ENCODE results near the gene LRBA.
"Not testable (repeated sequence)": the region's sequence is repeated elsewhere in the genome, so short reads cannot be mapped to it uniquely, and the experiment has no call there.

The LRBA gene

DNA sequence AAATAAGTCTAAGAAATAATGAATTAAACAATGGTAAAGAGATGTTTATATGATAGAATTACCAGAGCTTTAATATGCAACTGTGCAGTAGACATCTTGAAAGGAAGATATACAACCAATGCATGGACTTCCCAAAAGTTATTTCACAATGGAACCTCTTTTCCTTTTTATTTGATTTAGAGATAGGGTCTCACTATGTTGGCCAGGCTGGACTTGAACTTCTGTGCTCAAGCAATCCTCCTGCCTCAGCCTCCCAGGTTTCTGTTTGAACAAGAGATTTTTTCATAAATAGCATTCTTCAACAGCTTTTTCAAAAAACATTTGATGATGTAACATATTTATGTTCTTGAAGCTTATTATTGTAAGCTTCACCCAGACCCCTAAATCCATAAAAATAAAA, 72.0 kb downstream of the LRBA start:
- no peak for DNase-seq (ENCODE audit: low spot score)

DNA sequence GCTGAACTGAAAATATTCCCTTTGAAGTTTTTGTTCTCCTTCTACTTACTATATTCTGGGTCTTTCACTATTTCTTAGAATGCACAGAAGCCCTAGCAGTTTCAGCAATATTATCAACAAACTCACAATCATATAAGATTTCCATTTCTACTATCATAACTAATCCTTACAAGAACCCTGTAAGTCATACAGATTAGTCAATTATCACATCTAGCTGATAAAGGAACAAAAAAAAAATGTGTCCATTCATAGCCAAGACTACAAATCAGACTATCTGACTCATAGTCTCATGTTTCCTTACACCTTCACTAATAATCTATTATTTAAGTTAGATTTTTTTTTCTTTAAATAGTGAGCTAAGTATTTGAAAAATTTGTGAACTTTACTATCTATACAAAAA, 72.5 kb downstream of the LRBA start:
- no peak for DNase-seq (ENCODE audit: low spot score)

DNA sequence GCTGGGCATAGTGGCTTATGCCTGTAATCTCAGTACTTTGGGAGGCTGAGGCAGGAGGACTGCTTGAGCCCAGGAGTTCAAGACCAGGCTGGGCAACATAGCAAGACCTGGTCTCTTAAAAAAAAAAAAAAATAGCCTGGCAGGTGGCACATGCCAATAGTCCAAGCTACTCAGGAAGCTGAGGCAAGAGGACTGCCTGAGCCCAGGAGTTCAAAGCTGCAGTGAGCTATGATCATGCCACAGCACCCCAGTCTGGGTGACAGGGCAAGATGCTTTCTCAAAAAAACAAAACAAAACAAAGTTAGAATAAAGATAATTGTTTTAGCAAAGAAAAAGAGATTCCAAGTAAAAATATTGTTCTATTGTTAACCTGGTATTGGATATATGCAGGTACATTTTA, 75.0 kb downstream of the LRBA start:
- no peak for DNase-seq (ENCODE audit: low spot score)

DNA sequence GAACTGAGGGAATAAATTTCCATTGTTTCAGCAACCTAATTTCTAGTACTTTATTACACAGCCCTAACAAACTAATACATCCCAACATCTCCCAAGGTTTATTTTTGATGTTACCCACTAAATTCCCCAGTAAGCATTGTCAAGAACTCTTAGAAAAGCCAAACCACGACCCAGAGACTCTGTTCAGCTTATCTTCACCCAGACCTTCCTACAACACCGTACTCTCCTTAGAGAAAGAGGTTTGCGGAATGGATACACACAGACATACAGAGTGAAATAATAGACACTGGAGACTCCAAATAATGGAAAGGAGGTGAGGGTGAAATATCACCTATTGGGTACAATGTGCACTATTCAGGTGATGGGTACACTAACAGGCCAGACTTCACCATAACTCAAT, 75.6 kb downstream of the LRBA start:
- no peak for DNase-seq (ENCODE audit: low spot score)

DNA sequence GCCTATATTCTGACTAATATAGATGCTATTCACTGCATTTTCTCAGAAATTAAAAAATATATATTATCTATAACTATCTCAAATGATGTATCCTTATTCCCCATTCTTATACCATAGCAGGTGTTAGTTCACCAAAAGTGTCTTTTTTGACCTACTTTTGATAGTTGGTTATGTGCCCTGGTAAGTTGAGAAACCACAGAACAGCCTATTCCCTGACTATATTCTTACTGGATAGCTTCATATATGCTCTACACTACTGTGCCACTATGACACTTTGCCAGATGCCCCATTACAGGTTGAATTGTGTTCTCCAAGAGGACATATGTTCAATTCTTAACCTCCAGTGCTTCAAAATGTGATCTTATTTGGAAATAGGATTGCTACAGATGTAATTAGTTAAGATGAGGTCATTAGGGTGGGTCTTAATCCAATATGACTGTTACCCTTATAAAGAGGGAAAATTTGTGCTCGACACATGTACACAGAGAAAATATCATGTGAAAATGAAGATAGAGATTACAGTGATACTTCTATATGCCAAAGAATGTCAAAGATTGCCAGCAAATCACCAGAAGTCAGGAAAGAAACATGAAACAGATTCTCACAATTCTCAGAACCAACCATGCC, 76.1 kb downstream of the LRBA start:
- DNase-seq (ENCODE audit: low spot score) = no peak

DNA sequence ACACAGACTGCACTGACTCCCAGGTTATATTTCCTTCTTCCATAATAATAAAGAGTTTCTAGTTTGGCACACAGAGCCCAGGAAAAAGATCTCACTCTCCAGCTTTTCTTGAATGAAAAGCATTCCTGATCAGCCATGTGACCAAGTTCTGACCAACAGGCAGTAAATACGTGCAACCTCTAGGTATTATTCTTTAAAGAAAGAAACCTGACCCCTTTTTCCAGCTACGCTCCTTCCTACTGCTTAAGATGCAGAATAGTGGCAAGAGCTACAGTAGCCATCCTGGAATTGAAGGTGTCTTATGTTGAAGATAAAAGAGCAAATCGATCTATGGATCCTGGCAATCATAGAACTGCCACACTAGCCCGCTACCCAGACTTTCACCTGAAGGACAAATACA, 76.7 kb downstream of the LRBA start:
- peak; percentile 47 for DNase-seq (ENCODE audit: low spot score)

DNA sequence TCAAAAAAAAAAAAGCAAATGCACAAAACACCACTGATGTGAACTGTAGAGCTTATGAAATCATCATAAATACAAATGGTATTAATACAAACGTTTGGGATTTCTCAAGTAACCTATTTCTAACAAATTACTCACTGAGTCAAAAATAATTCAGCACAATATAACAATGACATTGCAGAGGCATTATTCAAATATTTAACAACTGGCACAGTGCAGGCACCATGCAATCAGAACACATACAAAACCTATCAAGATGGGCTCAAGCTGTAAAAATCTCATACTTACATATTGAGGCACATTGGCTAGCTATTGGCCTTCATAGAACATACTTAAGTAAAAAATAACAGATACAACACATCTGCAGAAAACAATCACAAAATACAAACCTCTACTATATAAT, 81.1 kb downstream of the LRBA start:
- DNase-seq (ENCODE audit: low spot score) = no peak

DNA sequence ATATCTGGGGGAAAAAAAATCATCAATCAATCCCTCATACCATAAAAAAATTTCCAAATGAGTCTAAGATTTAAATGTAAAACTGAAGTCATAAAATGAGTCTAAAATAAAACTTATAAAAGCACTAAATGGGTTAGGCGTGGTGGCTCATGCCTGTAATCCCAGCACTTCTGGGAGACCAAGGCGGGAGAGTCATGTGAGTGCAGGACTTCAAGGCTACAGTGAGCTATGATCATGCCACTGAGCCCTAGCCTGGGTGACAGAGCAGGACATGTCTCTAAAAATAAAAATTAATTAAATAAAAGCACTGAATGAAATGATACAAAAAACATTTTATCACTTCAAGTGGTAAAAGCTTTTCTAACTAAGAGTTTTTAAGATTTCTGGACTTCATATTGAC, 83.3 kb downstream of the LRBA start:
- DNase-seq (ENCODE audit: low spot score) = no peak

DNA sequence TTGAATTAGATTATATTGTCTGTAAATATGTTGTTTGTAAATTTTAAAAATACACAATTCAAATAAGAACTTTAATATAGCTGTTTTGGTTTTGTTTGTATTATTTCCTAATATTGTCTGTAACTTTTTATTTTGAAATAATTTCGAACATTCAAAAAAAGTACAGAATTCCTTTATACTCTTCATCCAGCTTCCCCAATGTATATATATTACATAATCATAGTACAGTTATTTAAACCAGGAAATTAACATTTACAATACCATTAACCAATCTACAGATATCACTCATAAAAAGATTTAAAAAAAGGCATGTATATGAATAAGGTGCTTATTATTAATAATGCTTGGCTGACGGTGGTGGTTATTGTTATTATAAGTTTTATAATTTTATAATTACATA, 84.1 kb downstream of the LRBA start:
- DNase-seq (ENCODE audit: low spot score) = no peak

DNA sequence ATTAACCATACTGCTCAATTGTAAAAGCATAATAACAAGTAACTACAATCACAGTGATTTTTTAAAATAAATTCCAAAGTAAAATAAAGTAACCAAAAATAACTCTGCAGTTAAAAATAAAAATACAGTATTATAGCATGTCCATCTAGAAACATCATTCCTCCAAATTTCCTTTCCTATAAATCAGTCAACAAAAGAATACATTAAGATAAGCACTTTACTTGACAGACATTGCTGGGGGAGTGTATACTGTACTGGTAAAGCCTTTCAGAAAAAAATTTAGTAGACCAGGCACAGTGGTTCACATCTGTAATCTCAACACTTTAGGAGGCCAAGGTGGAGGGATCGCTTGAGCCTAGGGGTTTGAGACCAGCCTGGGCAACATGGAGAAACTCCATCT, 91.1 kb downstream of the LRBA start:
- no peak for DNase-seq (ENCODE audit: low spot score)

DNA sequence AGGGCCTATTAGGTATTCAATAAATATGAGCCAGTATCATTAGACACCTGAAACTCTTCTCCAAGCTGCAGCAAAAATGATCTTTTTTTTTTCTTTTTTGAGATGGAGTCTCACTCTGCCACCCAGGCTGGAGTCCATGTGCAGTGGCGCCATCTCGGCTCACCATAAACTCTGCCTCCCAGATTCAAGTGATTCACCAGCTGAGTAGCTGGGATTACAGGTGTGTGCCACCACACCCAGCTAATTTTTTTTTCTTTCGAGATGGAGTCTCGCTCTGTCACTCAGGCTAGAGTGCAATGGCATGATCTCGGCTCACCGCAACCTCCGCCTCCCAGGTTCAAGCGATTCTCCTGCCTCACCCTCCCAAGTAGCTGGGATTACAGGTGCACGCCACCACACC, 93.6 kb downstream of the LRBA start:
- DNase-seq (ENCODE audit: low spot score) = not testable (repeated sequence)

DNA sequence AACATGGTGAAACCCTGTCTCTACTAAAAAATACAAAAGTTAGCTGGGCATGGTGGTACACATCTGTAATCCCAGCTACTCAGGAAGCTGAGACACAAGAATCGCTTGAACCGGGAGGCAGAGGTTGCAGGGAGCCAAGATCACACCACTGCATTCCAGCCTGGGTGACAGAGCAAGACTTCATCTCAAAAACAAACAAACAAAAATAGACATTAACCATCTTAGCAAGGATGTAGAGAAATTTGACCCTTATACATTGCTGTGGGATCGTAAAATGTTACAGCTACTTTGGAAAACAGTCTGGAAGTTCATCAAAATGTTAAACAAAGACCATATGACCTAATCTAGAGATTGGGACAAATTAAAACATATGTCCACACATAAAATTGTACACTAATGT, 96.5 kb downstream of the LRBA start:
- not testable (repeated sequence) for DNase-seq (ENCODE audit: low spot score)

DNA sequence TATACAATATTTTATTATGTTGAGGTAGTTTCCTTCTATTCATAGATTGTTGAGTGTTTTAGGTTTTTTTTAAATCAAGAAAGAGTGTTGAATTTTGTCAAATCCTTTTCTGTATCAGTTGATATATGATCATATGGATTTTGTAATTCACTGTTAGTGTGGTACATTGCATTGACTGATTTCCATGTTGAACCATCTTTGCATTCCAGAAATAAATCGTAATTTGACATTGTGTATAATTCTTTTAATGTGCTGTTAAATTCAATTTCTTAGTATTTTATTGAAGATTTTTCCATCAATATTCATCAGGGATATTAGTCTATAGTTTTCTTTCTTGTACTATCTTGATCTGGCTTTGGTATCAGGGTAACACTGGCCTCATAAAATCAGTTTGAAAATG, 103.8 kb downstream of the LRBA start:
- no peak for DNase-seq (ENCODE audit: low spot score)

DNA sequence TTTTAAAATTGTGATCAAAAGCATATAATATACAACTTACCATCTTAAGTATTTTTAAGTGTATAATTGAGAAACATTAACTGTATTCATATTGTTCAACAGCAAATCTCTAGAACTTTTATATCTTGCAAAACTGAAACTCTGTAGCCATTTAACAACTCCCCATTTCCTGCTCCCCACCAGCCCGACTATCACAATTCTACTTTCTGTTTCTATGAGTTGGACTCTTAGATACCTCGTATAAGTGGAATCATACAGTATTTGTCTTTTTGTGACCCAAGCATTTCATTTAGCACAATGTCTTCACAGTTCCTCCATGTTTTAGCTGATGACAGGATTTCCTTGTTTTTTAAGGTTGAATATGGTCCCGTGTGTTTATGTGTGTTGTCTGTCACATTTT, 106.0 kb downstream of the LRBA start:
- DNase-seq (ENCODE audit: low spot score) = no peak

DNA sequence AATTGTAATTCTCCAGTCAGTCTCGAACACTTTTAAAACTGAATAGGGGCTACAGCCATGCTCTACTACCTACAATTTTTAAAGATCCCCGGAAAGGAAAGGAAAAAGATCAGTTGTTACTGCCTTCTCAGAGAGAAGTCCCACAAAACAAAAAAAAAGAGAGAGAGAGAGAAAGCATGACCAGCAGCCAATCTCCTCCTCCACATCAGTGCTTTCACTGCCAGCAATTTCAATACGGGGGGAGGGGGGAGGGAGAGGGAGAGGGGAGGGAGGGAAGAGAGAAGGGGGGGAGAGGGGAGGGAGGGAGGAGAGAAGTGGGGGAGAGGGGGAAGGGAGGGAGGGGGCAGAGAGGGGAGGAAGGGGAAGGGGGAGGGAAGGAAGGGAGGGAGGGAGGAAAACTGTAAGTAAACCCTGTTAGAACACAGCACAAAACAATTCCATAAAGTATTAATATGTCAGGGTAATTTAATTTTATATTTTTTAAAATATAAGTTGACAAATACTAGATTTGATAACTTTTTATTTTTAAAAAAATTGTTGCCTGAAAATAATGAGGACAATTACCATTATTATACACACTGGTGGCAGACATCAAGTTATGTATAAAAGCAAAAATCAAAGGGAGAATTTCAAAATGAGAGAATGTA, 108.0 kb downstream of the LRBA start:
- DNase-seq (ENCODE audit: low spot score) = no peak

DNA sequence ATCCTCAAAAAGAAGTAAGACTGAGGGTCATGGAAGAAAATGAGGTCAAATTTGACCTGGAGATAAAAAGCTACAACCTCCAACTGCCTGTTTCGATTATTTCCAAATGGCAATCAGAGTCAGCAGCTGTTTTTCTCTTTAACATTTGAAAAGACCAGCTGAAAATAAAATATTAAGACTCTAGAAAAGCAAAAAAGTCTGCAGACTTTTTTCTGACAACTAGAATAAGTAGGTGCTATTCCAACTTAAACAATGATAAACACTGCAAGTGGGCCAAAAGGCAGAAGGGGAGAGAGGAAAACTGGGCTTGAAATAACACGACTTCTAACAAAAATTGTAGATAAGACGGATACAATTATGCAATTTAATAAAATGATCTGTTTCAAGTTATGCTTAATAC, 110.4 kb downstream of the LRBA start:
- DNase-seq (ENCODE audit: low spot score) = no peak

DNA sequence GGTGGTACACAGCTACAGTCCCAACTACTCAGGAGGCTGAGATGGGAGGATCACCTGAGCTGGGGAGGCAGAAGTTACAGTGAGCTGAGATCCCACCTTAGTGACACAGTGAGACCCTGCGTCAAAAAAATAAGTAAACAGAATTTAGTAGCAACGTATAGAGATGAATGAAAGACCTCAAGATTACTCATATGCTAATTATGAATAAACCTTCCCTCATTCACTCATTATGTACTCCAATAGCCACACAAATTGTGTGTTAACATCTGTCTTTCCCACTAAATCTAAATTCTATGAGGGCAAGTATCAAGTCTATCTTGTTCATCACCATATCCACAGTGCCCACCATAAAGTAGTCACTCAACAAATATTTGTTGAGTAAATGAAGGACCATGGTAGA, 111.5 kb downstream of the LRBA start:
- no peak for DNase-seq (ENCODE audit: low spot score)

DNA sequence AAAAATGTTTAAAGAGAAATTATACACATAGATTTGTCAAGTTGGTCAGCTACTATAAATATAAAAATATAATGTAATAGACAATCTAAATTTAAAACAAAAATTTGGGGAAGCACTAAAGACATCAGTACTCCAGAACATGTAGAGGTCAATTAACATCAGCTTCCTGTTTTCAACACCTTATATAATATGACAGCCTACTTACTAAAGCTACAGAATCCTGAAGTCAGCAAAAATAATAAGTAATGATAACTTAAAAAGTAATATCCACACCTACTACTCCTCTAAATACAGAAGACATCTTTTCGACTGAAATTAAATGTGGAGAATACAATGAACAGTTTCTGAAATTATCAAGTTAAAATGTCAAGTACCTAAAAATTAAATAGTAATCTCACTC, 118.6 kb downstream of the LRBA start:
- no peak for DNase-seq (ENCODE audit: low spot score)

DNA sequence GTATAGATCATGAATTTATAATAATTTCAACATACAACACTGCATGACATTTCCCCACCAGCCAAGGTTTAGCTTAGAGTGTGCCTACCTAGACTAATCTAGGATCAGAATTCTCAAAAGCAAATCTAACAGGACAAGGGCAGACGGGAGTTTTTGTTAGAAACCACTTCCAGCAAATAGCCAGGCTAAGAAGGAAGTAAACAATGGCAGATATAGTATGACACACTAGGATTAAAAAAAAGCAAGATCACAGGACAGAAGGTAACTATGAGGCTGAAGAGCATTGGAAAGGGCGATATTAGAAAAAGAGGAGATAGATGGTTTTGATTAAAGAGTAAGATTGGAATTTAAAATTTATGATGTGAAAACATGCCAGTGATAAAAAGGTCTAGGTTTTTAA, 124.8 kb downstream of the LRBA start:
- no peak for DNase-seq (ENCODE audit: low spot score)

DNA sequence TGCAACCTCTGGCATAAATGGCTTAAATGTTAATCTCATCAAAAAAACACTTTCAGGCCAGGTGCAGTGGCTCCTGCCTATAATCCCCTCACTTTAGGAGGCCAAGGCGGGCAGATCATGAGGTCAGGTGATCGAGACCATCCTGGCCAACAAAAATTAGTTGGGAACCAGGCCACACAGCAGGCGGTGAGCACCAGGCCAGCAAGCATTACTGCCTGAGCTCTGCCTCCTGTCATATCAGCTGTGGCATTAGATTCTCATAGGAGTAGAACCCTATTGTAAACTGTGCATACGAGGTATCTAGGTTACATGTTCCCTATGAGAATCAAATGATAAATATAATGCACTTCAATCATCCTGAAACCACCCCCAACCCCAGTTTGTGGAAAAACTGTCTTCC, 125.8 kb downstream of the LRBA start:
- DNase-seq (ENCODE audit: low spot score) = no peak

DNA sequence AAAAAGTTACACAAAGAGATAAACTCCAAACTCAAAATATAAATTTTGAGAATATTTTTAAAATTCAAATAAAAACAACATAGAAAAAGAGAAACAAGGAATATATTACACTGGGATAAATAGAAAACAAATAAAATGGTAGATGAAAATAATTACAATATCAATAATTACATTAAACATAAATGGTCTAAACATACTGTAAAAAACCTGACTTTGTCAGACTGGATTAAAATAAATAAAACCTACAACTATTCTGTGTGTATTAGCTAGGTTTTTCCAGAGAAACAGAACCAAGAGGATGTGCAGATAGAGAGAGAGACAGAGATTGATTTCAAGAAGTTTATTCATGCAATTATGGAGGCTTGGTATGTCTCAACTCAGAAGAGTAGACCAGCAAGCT, 126.5 kb downstream of the LRBA start:
- DNase-seq (ENCODE audit: low spot score) = no peak

DNA sequence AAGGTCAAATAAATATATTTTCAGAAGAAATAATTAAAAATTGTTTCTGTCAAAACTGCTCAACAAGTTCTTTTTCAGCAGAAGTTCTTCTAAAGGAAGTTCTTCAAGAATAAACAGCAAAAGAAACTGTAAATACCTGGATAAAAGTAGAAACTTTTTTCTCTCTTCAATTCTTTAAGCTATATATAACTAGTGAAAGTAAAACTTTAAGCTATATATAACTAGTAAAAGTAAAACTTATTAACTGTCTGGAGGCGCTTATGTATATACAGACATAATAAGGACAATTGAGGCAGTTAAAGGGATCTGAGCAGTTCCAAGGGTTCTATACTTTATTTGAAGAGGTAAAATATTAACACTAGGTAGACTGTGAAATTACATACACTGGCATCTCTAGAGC, 126.9 kb downstream of the LRBA start:
- no peak for DNase-seq (ENCODE audit: low spot score)

DNA sequence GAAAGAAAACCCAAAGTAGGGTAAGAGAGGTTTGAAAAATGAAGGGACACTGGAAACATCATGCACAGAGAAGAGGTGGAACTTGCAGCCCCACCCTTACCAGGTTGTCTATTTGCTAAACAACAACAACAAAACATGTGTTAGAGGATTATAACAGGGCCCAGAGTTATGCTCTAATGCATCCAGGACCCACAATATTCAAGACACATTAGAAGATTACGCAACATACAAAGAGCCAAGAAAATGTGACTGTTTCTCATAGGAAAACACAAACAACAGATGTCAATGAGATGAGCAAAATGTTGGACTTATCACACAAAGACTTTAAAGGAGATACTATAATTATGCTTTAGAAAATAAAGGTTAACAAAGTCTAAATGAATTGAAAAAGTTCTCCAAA, 128.5 kb downstream of the LRBA start:
- DNase-seq (ENCODE audit: low spot score) = no peak

DNA sequence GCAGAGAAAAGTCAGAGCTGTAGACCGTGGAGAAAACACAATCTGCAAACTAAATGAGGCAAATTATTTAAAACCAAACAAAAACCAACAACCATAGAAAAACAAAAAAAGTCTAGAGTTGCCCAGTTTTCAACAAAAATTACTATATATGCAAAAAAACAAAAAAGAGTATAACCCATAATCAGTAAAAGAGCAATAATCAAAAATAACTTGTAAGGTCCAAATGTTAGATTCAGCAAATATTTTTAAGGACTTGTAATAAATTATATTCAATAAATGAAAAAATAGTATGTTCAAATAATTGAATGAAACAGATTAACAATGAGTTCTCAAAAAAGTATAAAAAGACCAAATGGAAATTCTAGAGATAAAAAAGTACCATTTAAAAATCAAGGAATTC, 130.5 kb downstream of the LRBA start:
- DNase-seq (ENCODE audit: low spot score) = no peak

DNA sequence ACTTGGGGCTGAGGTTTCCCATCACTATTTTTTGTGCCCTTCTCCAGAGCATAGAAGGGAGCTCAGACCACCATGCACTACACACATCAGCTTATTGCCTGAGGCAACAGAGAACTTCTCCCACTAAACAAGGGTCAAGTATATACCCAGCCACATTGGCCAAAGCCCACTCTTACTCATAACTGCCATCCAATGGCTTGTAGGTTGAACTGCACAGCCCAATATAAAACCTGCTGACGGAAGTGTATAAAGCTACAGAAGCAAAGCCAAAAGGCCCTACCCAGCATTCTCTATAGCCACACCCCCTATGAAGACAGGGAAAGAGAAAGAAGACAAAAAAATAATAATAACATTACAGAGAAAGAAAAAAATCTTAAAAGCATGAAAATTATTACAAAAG, 139.7 kb downstream of the LRBA start:
- DNase-seq (ENCODE audit: low spot score) = no peak
